Kidney epithelial cell (primary cell): ENCODE results near the gene EGR1. TPM values are rescaled to one million over a fixed set of nuclear protein-coding genes. Genes with fewer than 3 reads are reported as not detected.
A peak's percentile ranks its signal among the peaks of the same experiment; 100 is the strongest.

Experiments used
- DNase-seq: peaks from one replicate; pipeline ENCODE4 v3.0.0-alpha.2; 2010; ENCODE audit warnings: low read depth
- H3K27me3 ChIP-seq: 2 replicates; pipeline ENCODE4 v1.6.0; 2011; ENCODE audit warnings: low read length; ENCODE audit not compliant: control insufficient read depth, insufficient read depth
- H3K36me3 ChIP-seq: 2 replicates; pipeline ENCODE4 v1.5.1; 2011; ENCODE audit warnings: low read length; ENCODE audit not compliant: control insufficient read depth, insufficient read depth
- H3K4me3 ChIP-seq: 2 replicates; pipeline ENCODE4 v1.5.1; 2011; ENCODE audit warnings: low read depth, mild to moderate bottlenecking, control low read depth, low read length
- CTCF ChIP-seq: IDR thresholded peaks from 2 replicates; pipeline ENCODE4 v1.5.1; 2011; ENCODE audit warnings: mild to moderate bottlenecking, moderate library complexity, low read length, control low read depth, inconsistent platforms; ENCODE audit not compliant: insufficient read depth, poor library complexity, severe bottlenecking
- total RNA-seq: library from RNA; depleted of rRNA; stranded (reverse); fragments of >200 nt; gene quantifications from 2 replicates; pipeline ENCODE4 v1.2.3, GENCODE V29; 2015

EGR1 gene
- total RNA-seq, 1 donor from 2014 or later: 2.0 TPM

- Histone ChIP-seq H3K4me3 (no peak overlapping the region), H3K36me3 (no peaks in the 10 kb centered on the region), H3K27me3 (no peaks in the 10 kb centered on the region)
- TF ChIP-seq CTCF: no peak
- DNase-seq: no peak
These were observed 3.7 kb upstream of the EGR1 start for GRCh38 chr5:138461343-138462125.

DNA sequence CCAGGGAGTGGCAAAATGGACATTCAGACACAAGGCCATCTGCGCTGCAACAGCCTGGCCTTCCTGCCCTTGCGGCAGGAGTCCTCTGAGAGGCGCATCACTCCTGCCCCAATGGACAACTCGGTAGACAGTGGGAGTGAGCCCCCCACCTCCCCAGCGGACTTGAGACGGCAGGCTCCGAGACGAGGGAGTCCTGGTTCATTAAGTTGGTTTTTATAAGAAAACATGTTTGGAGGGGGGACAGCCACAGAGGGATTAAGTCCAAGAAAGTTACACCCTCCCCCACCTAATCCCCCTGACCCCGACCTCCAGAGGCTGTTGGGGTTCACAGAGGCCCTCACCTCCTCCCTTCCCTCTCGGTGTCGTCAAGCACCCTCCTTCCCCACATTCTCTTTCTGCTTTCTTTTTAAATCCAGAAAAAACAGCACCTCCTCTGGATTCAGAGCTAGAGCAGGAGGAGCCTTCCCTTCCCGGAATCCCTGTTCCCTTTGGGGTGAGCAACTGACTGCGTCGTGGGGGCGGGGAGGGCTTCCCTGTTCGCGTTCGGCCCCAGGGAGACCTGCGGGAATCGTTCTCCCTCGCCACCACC lies 1.8 kb upstream of the EGR1 start:
- TF ChIP-seq CTCF: peak; percentile 19
- no peak for DNase-seq
- Histone ChIP-seq H3K27me3 (no peaks in the 10 kb centered on the region), H3K4me3 (peak overlapping the region; percentile 73), H3K36me3 (peaks cover 3% of the 10 kb centered on the region)

- H3K27me3 ChIP-seq: no peaks in the 10 kb centered on the region
- TF ChIP-seq CTCF: peak; percentile 65
- peaks cover 3% of the 10 kb centered on the region for H3K36me3 ChIP-seq
- H3K4me3 ChIP-seq: peak overlapping the region; percentile 73
- DNase-seq: peak; percentile 61
These were observed 1.3 kb upstream of the EGR1 start for GRCh38 chr5:138464008-138464387.

DNA sequence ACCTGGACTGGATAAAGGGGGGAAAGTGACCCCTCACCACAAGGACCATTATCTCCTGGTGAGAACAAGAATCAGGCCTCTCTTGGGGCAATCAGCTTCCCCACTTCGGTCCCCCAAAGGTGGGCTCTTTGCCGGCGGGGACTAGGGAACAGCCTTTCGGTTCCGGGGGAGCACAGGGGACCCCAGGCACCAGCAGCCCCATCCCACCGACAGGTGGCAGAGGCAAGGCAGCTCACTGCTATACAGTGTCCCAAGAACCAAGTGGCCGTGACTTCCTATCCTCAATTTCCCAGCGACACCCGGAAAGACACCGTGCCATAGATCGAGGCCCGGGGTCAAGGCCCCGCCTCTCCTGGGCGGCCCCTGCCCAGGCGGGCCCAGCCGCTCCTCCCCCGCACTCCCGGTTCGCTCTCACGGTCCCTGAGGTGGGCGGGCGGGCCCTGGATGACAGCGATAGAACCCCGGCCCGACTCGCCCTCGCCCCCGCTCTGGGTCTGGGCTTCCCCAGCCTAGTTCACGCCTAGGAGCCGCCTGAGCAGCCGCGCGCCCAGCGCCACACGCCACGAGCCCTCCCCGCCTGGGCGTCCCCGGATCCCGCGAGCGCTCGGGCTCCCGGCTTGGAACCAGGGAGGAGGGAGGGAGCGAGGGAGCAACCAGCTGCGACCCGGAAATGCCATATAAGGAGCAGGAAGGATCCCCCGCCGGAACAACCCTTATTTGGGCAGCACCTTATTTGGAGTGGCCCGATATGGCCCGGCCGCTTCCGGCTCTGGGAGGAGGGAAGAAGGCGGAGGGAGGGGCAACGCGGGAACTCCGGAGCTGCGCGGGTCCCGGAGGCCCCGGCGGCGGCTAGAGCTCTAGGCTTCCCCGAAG lies 655 bp upstream of the EGR1 start:
- DNase-seq: peak; percentile 88
- H3K27me3 ChIP-seq: no peaks in the 10 kb centered on the region

More for the DNA sequence above, 655 bp upstream of the EGR1 start:
- Histone ChIP-seq H3K36me3 (peaks cover 3% of the 10 kb centered on the region), H3K4me3 (peak overlapping the region; percentile 73)
- TF ChIP-seq CTCF: no peak
